SU-DHL-6 (cell line): ENCODE measurements around the gene ROBO2.

ENCODE experiments used
- H2AFZ ChIP-seq: fragments of 200-600 bp; sonication (generic); 2 replicates; pipeline ENCODE4 v1.6.1; 2014; ENCODE audit warnings: low read depth, mild to moderate bottlenecking, moderate library complexity, mixed read lengths, antibody characterized with exemption, low read length; ENCODE audit not compliant: severe bottlenecking
- H3F3A ChIP-seq: fragments of 200-600 bp; shearing (Covaris generic); 2 replicates; pipeline ENCODE4 v1.6.0; 2016; ENCODE audit warnings: antibody characterized with exemption, mild to moderate bottlenecking; ENCODE audit not compliant: insufficient read depth
- H3K27ac ChIP-seq: fragments of 200-600 bp; sonication (generic); 2 replicates; pipeline ENCODE4 v1.5.1; 2016; ENCODE audit warnings: low read depth, mild to moderate bottlenecking, low read length, moderate library complexity, mixed read lengths
- H3K27me3 ChIP-seq: fragments of 200-600 bp; sonication (generic), shearing (Covaris generic); 2 replicates; pipeline ENCODE4 v1.6.0; 2014; ENCODE audit warnings: mild to moderate bottlenecking, low read length
- H3K36me3 ChIP-seq: fragments of 200-600 bp; sonication (generic); 2 replicates; pipeline ENCODE4 v1.6.1; 2014; ENCODE audit warnings: mild to moderate bottlenecking, low read length, mixed read lengths
- H3K4me2 ChIP-seq: fragments of 300-600, 200-600 bp; shearing (Covaris generic), sonication (generic); 2 replicates; pipeline ENCODE4 v1.6.0; 2014; ENCODE audit warnings: low read length, low read depth, mild to moderate bottlenecking; ENCODE audit not compliant: poor library complexity, severe bottlenecking
- H3K4me3 ChIP-seq: fragments of 200-600 bp; sonication (generic); 2 replicates; pipeline ENCODE4 v1.5.1; 2014; ENCODE audit warnings: antibody characterized with exemption, low read length, mild to moderate bottlenecking, mixed read lengths; ENCODE audit not compliant: insufficient read depth, poor library complexity, severe bottlenecking
- H3K79me2 ChIP-seq: fragments of 200-600 bp; sonication (generic); 2 replicates; pipeline ENCODE4 v1.6.1; 2014; ENCODE audit warnings: mild to moderate bottlenecking, low read length, moderate library complexity; ENCODE audit not compliant: insufficient read depth
- H3K9ac ChIP-seq: fragments of 200-600 bp; sonication (generic); 2 replicates; pipeline ENCODE4 v1.7.0; 2014; ENCODE audit warnings: mild to moderate bottlenecking, low read length
- H3K9me2 ChIP-seq: fragments of 200-600 bp; sonication (generic); replicated peaks from 2 replicates; pipeline ENCODE4 v1.6.1; 2014; ENCODE audit warnings: low read length; ENCODE audit not compliant: insufficient read depth
- H3K9me3 ChIP-seq: fragments of 200-600 bp; sonication (generic); 2 replicates; pipeline ENCODE4 v1.6.1; 2014; ENCODE audit warnings: low read length, mixed read lengths; ENCODE audit not compliant: insufficient read depth
- H4K20me1 ChIP-seq: fragments of 200-600 bp; sonication (generic); 2 replicates; pipeline ENCODE4 v1.6.1; 2014; ENCODE audit warnings: low read depth, mild to moderate bottlenecking, antibody characterized with exemption, low read length, moderate library complexity, mixed read lengths
- CTCF ChIP-seq: fragments of 200-600 bp; sonication (generic); IDR thresholded peaks from one replicate; pipeline ENCODE4 v1.5.1; 2017; ENCODE audit warnings: antibody characterized with exemption, mild to moderate bottlenecking, low read length, moderate library complexity; ENCODE audit not compliant: insufficient read depth, poor library complexity, severe bottlenecking
- EZH2phosphoT487 ChIP-seq: fragments of 200-600 bp; sonication (generic), shearing (Covaris generic); conservative IDR thresholded peaks from 2 replicates; pipeline ENCODE4 v1.6.1; 2018; ENCODE audit warnings: mild to moderate bottlenecking, antibody characterized with exemption, low read length, moderate library complexity, mixed read lengths

ROBO2 gene

GRCh38 chr3:77345009-77345408, 305.1 kb downstream of the ROBO2 start:
- H3K4me3 ChIP-seq: no peak overlapping the region
- no peaks in the 10 kb centered on the region for H4K20me1 ChIP-seq
- no peaks in the 10 kb centered on the region for H3K36me3 ChIP-seq
- no peak overlapping the region for H2AFZ ChIP-seq
- H3K9ac ChIP-seq: no peak overlapping the region
- H3K9me2 ChIP-seq: no peaks in the 10 kb centered on the region
- no peak overlapping the region for H3K4me2 ChIP-seq
- H3K79me2 ChIP-seq: no peaks in the 10 kb centered on the region
- no peaks in the 10 kb centered on the region for H3K9me3 ChIP-seq
- TF ChIP-seq CTCF (no peak), EZH2phosphoT487 (no peak)
- H3F3A ChIP-seq: no peaks in the 10 kb centered on the region
- H3K27me3 ChIP-seq: no peaks in the 10 kb centered on the region
- H3K27ac ChIP-seq: no peak overlapping the region

- H3K4me3 ChIP-seq: no peak overlapping the region
- no peaks in the 10 kb centered on the region for H3K36me3 ChIP-seq
- H3F3A ChIP-seq: no peaks in the 10 kb centered on the region
- no peaks in the 10 kb centered on the region for H3K9me2 ChIP-seq
- no peak overlapping the region for H3K27ac ChIP-seq
- TF ChIP-seq EZH2phosphoT487 (no peak), CTCF (no peak)
- H3K9me3 ChIP-seq: no peaks in the 10 kb centered on the region
- no peak overlapping the region for H3K9ac ChIP-seq
- H2AFZ ChIP-seq: no peak overlapping the region
- no peaks in the 10 kb centered on the region for H3K27me3 ChIP-seq
- H4K20me1 ChIP-seq: no peaks in the 10 kb centered on the region
- no peak overlapping the region for H3K4me2 ChIP-seq
- no peaks in the 10 kb centered on the region for H3K79me2 ChIP-seq
Measured at GRCh38 chr3:77348244-77348855, 308.5 kb downstream of the ROBO2 start.

- no peaks in the 10 kb centered on the region for H3K36me3 ChIP-seq
- no peaks in the 10 kb centered on the region for H3K79me2 ChIP-seq
- no peak overlapping the region for H2AFZ ChIP-seq
- H3K9me3 ChIP-seq: no peaks in the 10 kb centered on the region
- H3K4me3 ChIP-seq: no peak overlapping the region
- H3K9me2 ChIP-seq: no peaks in the 10 kb centered on the region
- no peak for TF ChIP-seq EZH2phosphoT487
- no peak for TF ChIP-seq CTCF
- H3K27me3 ChIP-seq: no peaks in the 10 kb centered on the region
- H3F3A ChIP-seq: no peaks in the 10 kb centered on the region
- H3K9ac ChIP-seq: no peak overlapping the region
- H3K4me2 ChIP-seq: no peak overlapping the region
- no peaks in the 10 kb centered on the region for H4K20me1 ChIP-seq
- no peak overlapping the region for H3K27ac ChIP-seq
Measured at GRCh38 chr3:77354958-77355357, 315.1 kb downstream of the ROBO2 start.
